H9 (cell line): ENCODE measurements around the gene ERAL1. TPM values are rescaled to one million over a fixed set of nuclear protein-coding genes. Genes with fewer than 3 reads are reported as not detected.

Source experiments
- DNase-seq: peaks from one replicate; pipeline ENCODE4 v3.0.0-alpha.2; 2017
- H2AFZ ChIP-seq: one replicate; pipeline ENCODE4 v1.6.1; 2013; ENCODE audit warnings: mild to moderate bottlenecking, low read length, control low read depth, moderate library complexity
- H2AK5ac ChIP-seq: 2 replicates; pipeline ENCODE4 v1.6.1; 2013; ENCODE audit warnings: low read length, control low read depth, mixed read lengths; ENCODE audit not compliant: insufficient read length
- H2BK120ac ChIP-seq: one replicate; pipeline ENCODE4 v1.6.1; 2013; ENCODE audit warnings: low read depth, mild to moderate bottlenecking, low read length, control low read depth, inconsistent platforms; ENCODE audit not compliant: poor library complexity, severe bottlenecking
- H2BK12ac ChIP-seq: 2 replicates; pipeline ENCODE4 v1.6.1; 2013; ENCODE audit warnings: low read length, control low read depth, mixed read lengths, low read depth; ENCODE audit not compliant: insufficient read length
- H2BK15ac ChIP-seq: 2 replicates; pipeline ENCODE4 v1.6.1; 2013; ENCODE audit warnings: low read depth, low read length, control low read depth
- H2BK20ac ChIP-seq: one replicate; pipeline ENCODE4 v1.6.1; 2013; ENCODE audit warnings: low read depth, mild to moderate bottlenecking, low read length, control low read depth, inconsistent platforms; ENCODE audit not compliant: poor library complexity, severe bottlenecking
- H2BK5ac ChIP-seq: 2 replicates; pipeline ENCODE4 v1.6.1; 2013; ENCODE audit warnings: low read length, control low read depth, mixed read lengths; ENCODE audit not compliant: insufficient read length
- H3K14ac ChIP-seq: 2 replicates; pipeline ENCODE4 v1.6.1; 2013; ENCODE audit warnings: low read length, control low read depth; ENCODE audit not compliant: insufficient read depth
- H3K18ac ChIP-seq: 2 replicates; pipeline ENCODE4 v1.6.1; 2013; ENCODE audit warnings: low read depth, mild to moderate bottlenecking, mixed read lengths, low read length, control low read depth; ENCODE audit not compliant: insufficient read length
- H3K23ac ChIP-seq: 2 replicates; pipeline ENCODE4 v1.6.1; 2013; ENCODE audit warnings: low read length, control low read depth, mixed read lengths, low read depth; ENCODE audit not compliant: insufficient read length
- H3K23me2 ChIP-seq: 2 replicates; pipeline ENCODE4 v1.6.1; 2013; ENCODE audit warnings: low read depth, mild to moderate bottlenecking, mixed read lengths, low read length, control low read depth; ENCODE audit not compliant: insufficient read length, poor library complexity, severe bottlenecking
- H3K27ac ChIP-seq: 2 replicates; pipeline ENCODE4 v1.5.1; 2013; ENCODE audit warnings: low read length, control low read depth, mixed read lengths, low read depth; ENCODE audit not compliant: insufficient read length
- H3K27me3 ChIP-seq: 2 replicates; pipeline ENCODE4 v1.6.1; 2013; ENCODE audit warnings: low read length, control low read depth, inconsistent platforms; ENCODE audit not compliant: insufficient read depth
- H3K4ac ChIP-seq: 2 replicates; pipeline ENCODE4 v1.6.1; 2013; ENCODE audit warnings: low read depth, mild to moderate bottlenecking, control low read depth, inconsistent platforms, low read length, moderate library complexity
- H3K4me1 ChIP-seq: 2 replicates; pipeline ENCODE4 v1.6.1; 2013; ENCODE audit warnings: low read length, control low read depth, inconsistent platforms; ENCODE audit not compliant: insufficient read depth
- H3K4me2 ChIP-seq: 2 replicates; pipeline ENCODE4 v1.6.1; 2013; ENCODE audit warnings: low read length, control low read depth, mixed read lengths; ENCODE audit not compliant: insufficient read length, insufficient read depth
- H3K56ac ChIP-seq: 2 replicates; pipeline ENCODE4 v1.6.1; 2013; ENCODE audit warnings: low read depth, mild to moderate bottlenecking, mixed read lengths, low read length, control low read depth; ENCODE audit not compliant: insufficient read length
- H3K79me1 ChIP-seq: 2 replicates; pipeline ENCODE4 v1.6.1; 2013; ENCODE audit warnings: low read depth, mild to moderate bottlenecking, moderate library complexity, low read length, control low read depth, inconsistent platforms; ENCODE audit not compliant: insufficient read depth, poor library complexity, severe bottlenecking
- H3K79me2 ChIP-seq: 2 replicates; pipeline ENCODE4 v1.6.1; 2013; ENCODE audit warnings: low read length, control low read depth, inconsistent platforms; ENCODE audit not compliant: insufficient read depth
- H3K9ac ChIP-seq: 2 replicates; pipeline ENCODE4 v1.6.1; 2013; ENCODE audit warnings: low read length, control low read depth, mixed read lengths; ENCODE audit not compliant: insufficient read length; ENCODE audit errors: extremely low read depth
- H3K9me3 ChIP-seq: one replicate; pipeline ENCODE4 v1.6.1; 2013; ENCODE audit warnings: low read depth, low read length, inconsistent platforms; ENCODE audit not compliant: control insufficient read depth
- H3T11ph ChIP-seq: one replicate; pipeline ENCODE4 v1.6.1; 2013; ENCODE audit warnings: mild to moderate bottlenecking, low read length, control low read depth, inconsistent platforms
- H4K20me1 ChIP-seq: one replicate; pipeline ENCODE4 v1.6.1; 2013; ENCODE audit not compliant: control insufficient read depth, insufficient read length, insufficient read depth
- H4K5ac ChIP-seq: 2 replicates; pipeline ENCODE4 v1.6.1; 2013; ENCODE audit warnings: low read depth, mild to moderate bottlenecking, mixed read lengths, low read length, control low read depth; ENCODE audit not compliant: insufficient read length
- H4K8ac ChIP-seq: replicated peaks from 2 replicates; pipeline ENCODE4 v1.6.1; 2013; ENCODE audit warnings: low read length, control low read depth, mixed read lengths, low read depth; ENCODE audit not compliant: insufficient read length
- H4K91ac ChIP-seq: 2 replicates; pipeline ENCODE4 v1.6.1; 2013; ENCODE audit warnings: low read depth, mild to moderate bottlenecking, moderate library complexity, mixed read lengths, low read length, control low read depth; ENCODE audit not compliant: insufficient read length
- H3K27ac Mint-ChIP-seq, 3 experiments: 2 replicates in 2 of 3; 3 replicates in 1 of 3; pipeline ENCODE4 v1.8.0; 2020 to 2021; ENCODE audit warnings: mixed read lengths in 3 of 3, mild to moderate bottlenecking in 1 of 3, moderate library complexity in 1 of 3
- H3K27me3 Mint-ChIP-seq: 2 replicates; pipeline ENCODE4 v1.8.0; 2021; ENCODE audit warnings: low read depth, mild to moderate bottlenecking, moderate library complexity, mixed read lengths
- H3K36me3 Mint-ChIP-seq, 3 experiments: 2 replicates in 2 of 3; 3 replicates in 1 of 3; pipeline ENCODE4 v1.8.0; 2020 to 2021; ENCODE audit warnings: low read depth in 3 of 3, mixed read lengths in 3 of 3; ENCODE audit not compliant: insufficient read depth in 1 of 3
- H3K4me1 Mint-ChIP-seq, 2 experiments: 2 replicates each; pipeline ENCODE4 v1.8.0; 2020; ENCODE audit warnings: mixed read lengths in 2 of 2
- H3K4me3 Mint-ChIP-seq, 2 experiments: 2 replicates in 1 of 2; 3 replicates in 1 of 2; pipeline ENCODE4 v1.8.0; 2020 to 2021; ENCODE audit warnings: mild to moderate bottlenecking in 2 of 2, mixed read lengths in 2 of 2, moderate library complexity in 1 of 2
- H3K9me3 Mint-ChIP-seq, 2 experiments: 2 replicates in 1 of 2; 3 replicates in 1 of 2; pipeline ENCODE4 v1.8.0; 2020; ENCODE audit warnings: mild to moderate bottlenecking in 2 of 2, mixed read lengths in 2 of 2, moderate library complexity in 1 of 2
- WGBS: extraction: QIAGEN DNeasy Blood & Tissue Kit; methylation state at CpG from one replicate; pipeline ENCODE4 v1.1.7; 2013; ENCODE audit warnings: missing lambda C conversion rate, low lambda C conversion rate, mixed read lengths; ENCODE audit not compliant: insufficient read length; ENCODE audit errors: extremely low coverage; 5-methylcytosine and 5-hydroxymethylcytosine counted together
- total RNA-seq: library from RNA; stranded (reverse); gene quantifications from 2 replicates; pipeline ENCODE4 v1.2.1, GENCODE V29; 2021
- TF ChIP-seq, protein P1 (sequence below): fragments of 200-600 bp; sonication (generic); conservative IDR thresholded peaks from 3 replicates; pipeline ENCODE4 v1.8.0; 2021; ENCODE audit warnings: antibody characterized with exemption, mild to moderate bottlenecking

ERAL1 gene
- total RNA-seq, 1 experiment from 2014 or later = 67.8 TPM

DNA sequence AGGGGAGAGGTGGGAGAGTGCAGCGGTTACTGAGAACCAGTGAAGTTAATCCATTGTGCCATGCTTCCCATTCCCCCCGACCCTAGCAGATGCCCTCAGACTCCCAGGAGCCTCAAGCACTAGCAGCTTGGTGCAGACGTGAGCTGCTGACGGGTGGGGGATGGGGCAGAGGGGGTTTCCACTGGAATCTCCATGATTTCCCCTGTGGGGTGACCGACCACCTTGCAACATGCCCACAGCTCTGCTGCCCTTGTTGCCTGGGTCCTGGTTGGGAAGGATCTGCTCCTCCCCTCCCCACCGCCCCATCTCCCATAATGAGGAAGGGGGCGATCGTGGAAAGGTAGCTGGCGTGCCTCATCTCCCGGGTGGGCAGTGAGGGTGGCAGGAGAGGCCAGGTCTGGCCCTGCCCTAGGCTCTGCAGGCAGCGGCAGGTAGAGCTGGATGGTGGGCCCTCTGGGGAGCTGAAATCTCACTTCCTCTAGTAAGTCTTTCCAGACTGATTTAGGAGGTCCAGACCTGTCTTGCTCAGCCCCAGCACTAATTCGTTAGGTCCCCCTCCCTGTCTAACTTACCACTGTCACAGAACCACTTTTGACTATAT is 33.2 kb downstream of the ERAL1 start:
- Histone ChIP-seq H3K23ac (no peak overlapping the region), H3T11ph (no peak overlapping the region), H2BK15ac (no peak overlapping the region), H2AK5ac (no peak overlapping the region), H2BK12ac (no peak overlapping the region), H3K79me2 (no peaks in the 10 kb centered on the region), H2AFZ (no peak overlapping the region), H4K91ac (no peak overlapping the region), H3K9me3 (no peaks in the 10 kb centered on the region), H2BK120ac (no peak overlapping the region), H3K79me1 (no peaks in the 10 kb centered on the region), H2BK20ac (no peak overlapping the region), H3K56ac (no peak overlapping the region), H3K4me1 (no peaks in the 10 kb centered on the region), H3K18ac (no peak overlapping the region), H4K5ac (no peak overlapping the region), H2BK5ac (no peak overlapping the region), H3K14ac (no peak overlapping the region), H3K27ac (no peak overlapping the region), H3K4me2 (no peak overlapping the region), H4K8ac (no peak overlapping the region), H3K27me3 (no peaks in the 10 kb centered on the region), H3K9ac (no peak overlapping the region), H3K4ac (no peak overlapping the region), H4K20me1 (peaks cover 4% of the 10 kb centered on the region), H3K23me2 (no peaks in the 10 kb centered on the region)
- no peak for DNase-seq
- no peak overlapping the region for H3K4me3 Mint-ChIP-seq
- no peak overlapping the region for H3K27ac Mint-ChIP-seq
- WGBS = no CpG with 5 or more reads among the region's 12 CpGs
- peaks cover 18 to 39% (median 31%) of the 10 kb centered on the region in 3 experiments for H3K36me3 Mint-ChIP-seq
- peaks cover 2% of the 10 kb centered on the region; the same call in 1 of the 2 replicates for H3K27me3 Mint-ChIP-seq
- H3K4me1 Mint-ChIP-seq = peaks cover 4 to 5% of the 10 kb centered on the region in 2 experiments
- no peaks in the 10 kb centered on the region for H3K9me3 Mint-ChIP-seq
- TF ChIP-seq, protein P1, sequence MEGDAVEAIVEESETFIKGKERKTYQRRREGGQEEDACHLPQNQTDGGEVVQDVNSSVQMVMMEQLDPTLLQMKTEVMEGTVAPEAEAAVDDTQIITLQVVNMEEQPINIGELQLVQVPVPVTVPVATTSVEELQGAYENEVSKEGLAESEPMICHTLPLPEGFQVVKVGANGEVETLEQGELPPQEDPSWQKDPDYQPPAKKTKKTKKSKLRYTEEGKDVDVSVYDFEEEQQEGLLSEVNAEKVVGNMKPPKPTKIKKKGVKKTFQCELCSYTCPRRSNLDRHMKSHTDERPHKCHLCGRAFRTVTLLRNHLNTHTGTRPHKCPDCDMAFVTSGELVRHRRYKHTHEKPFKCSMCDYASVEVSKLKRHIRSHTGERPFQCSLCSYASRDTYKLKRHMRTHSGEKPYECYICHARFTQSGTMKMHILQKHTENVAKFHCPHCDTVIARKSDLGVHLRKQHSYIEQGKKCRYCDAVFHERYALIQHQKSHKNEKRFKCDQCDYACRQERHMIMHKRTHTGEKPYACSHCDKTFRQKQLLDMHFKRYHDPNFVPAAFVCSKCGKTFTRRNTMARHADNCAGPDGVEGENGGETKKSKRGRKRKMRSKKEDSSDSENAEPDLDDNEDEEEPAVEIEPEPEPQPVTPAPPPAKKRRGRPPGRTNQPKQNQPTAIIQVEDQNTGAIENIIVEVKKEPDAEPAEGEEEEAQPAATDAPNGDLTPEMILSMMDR = no peak
